Esophagus muscularis mucosa (tissue), 4 donors: ENCODE results near the gene ADAMTS13. TPM values are rescaled to one million over a fixed set of nuclear protein-coding genes. Genes with fewer than 3 reads are reported as not detected.

Experiments
- DNase-seq: peaks from one replicate; pipeline ENCODE4 v3.0.0-alpha.2; 2017; ENCODE audit errors: extremely low spot score
- H3K27ac ChIP-seq, 4 donors: fragments of 200-600 bp; sonication (generic); replicated peaks in 1 of 4; 1 replicate in 3 of 4; 2 replicates in 1 of 4; pipeline ENCODE4 v1.5.1; 2016 to 2019; ENCODE audit warnings: mild to moderate bottlenecking in 1 of 4
- H3K27me3 ChIP-seq, 4 donors: fragments of 200-600 bp; sonication (generic); one replicate each; pipeline versions ENCODE4 v1.5.1 to v1.6.0; 2016 to 2019
- H3K36me3 ChIP-seq, 4 donors: fragments of 200-600 bp; sonication (generic); one replicate each; pipeline ENCODE4 v1.5.1; 2016 to 2019
- H3K4me1 ChIP-seq, 4 donors: fragments of 200-600 bp; sonication (generic); one replicate each; pipeline ENCODE4 v1.5.1; 2016 to 2019
- H3K4me3 ChIP-seq, 4 donors: fragments of 200-600 bp; sonication (generic); 1 replicate in 2 of 4; 2 replicates in 2 of 4; pipeline ENCODE4 v1.5.1; 2016 to 2019; ENCODE audit warnings: mild to moderate bottlenecking in 4 of 4, moderate library complexity in 1 of 4
- H3K9me3 ChIP-seq, 4 donors: fragments of 200-600 bp; sonication (generic); 1 replicate in 3 of 4; 2 replicates in 1 of 4; pipeline ENCODE4 v1.5.1; 2016 to 2019
- CTCF ChIP-seq, 3 experiments: fragments of 200-600 bp in 2 of 3; fragments of 450-650 bp in 1 of 3; sonication (generic) in 2 of 3; IDR thresholded peaks; one replicate each; pipeline ENCODE4 v1.5.1; 2017 to 2019; ENCODE audit warnings: antibody characterized with exemption in 3 of 3, mild to moderate bottlenecking in 2 of 3, moderate library complexity in 1 of 3
- EP300 ChIP-seq: sonication (generic); formaldehyde crosslinking; IDR thresholded peaks from one replicate; pipeline ENCODE4 v1.6.1; 2017; ENCODE audit warnings: antibody characterized with exemption
- POLR2A ChIP-seq: fragments of 450-650 bp; IDR thresholded peaks from one replicate; pipeline ENCODE4 v1.6.1; 2017; ENCODE audit warnings: antibody characterized with exemption, moderate library complexity, mild to moderate bottlenecking, low read depth
- POLR2AphosphoS5 ChIP-seq, 2 donors: sonication (generic); formaldehyde crosslinking; IDR thresholded peaks; one replicate each; pipeline ENCODE4 v1.6.1; 2017; ENCODE audit warnings: antibody characterized with exemption in 2 of 2
- WGBS: methylation state at CpG from one replicate; pipeline ENCODE4 v1.1.5; 2018; 5-methylcytosine and 5-hydroxymethylcytosine counted together
- intact Hi-C: fragments of 100-400 bp; cut with DNase I; formaldehyde crosslinking; loops from one replicate; pipeline ENCODE4 v1.15.1; 2023
- total RNA-seq, 4 donors: library from RNA; depleted of rRNA; stranded (reverse); fragments of >200 nt; gene quantifications; one replicate each; pipeline versions ENCODE4 v1.1.0 to v1.2.1, GENCODE V29; 2016

The ADAMTS13 gene
- total RNA-seq, 4 donors from 2014 or later, result 1.3 to 1.7 (median 1.4) TPM

GRCh38 chr9:133493428-133493827 lies 71.3 kb downstream of the ADAMTS13 start:
- H3K27me3 ChIP-seq, result peaks cover 0 to 73% (median 0%) of the 10 kb centered on the region in 4 donors
- no peak for DNase-seq

GRCh38 chr9:133493845-133494540 lies 71.8 kb downstream of the ADAMTS13 start:
- TF ChIP-seq POLR2AphosphoS5 (IDR thresholded peaks at IDR 0.05) (no peak), EP300 (no peak), POLR2A (no peak), CTCF (IDR thresholded peaks at IDR 0.05) (no peak)
- peaks cover 11 to 18% (median 17%) of the 10 kb centered on the region in 4 donors for H3K4me1 ChIP-seq
- H3K27ac ChIP-seq, result no peak overlapping the region
- H3K4me3 ChIP-seq, result no peak overlapping the region
- 87% methylated on average over 23 of the region's 23 CpGs for WGBS
- intact Hi-C loops, result no loop called here
- no peak for DNase-seq
- no peaks in the 10 kb centered on the region for H3K36me3 ChIP-seq
- H3K9me3 ChIP-seq, result no peaks in the 10 kb centered on the region
- peaks cover 0 to 73% (median 0%) of the 10 kb centered on the region in 4 donors for H3K27me3 ChIP-seq

More at GRCh38 chr9:133493428-133493827, 71.3 kb downstream of the ADAMTS13 start:
- Histone ChIP-seq H3K27ac (no peak overlapping the region), H3K4me3 (no peak overlapping the region), H3K9me3 (no peaks in the 10 kb centered on the region), H3K4me1 (peaks cover 11 to 18% (median 15%) of the 10 kb centered on the region in 4 donors), H3K36me3 (no peaks in the 10 kb centered on the region)
- intact Hi-C loops, result no loop called here
- TF ChIP-seq POLR2AphosphoS5 (IDR thresholded peaks at IDR 0.05) (no peak), EP300 (no peak), CTCF (IDR thresholded peaks at IDR 0.05) (no peak), POLR2A (no peak)
- 76% methylated on average over 11 of the region's 11 CpGs for WGBS

- DNase-seq, result no peak
These were observed 72.6 kb downstream of the ADAMTS13 start for GRCh38 chr9:133494636-133495326.

More at GRCh38 chr9:133494636-133495326, 72.6 kb downstream of the ADAMTS13 start:
- Histone ChIP-seq H3K9me3 (no peaks in the 10 kb centered on the region), H3K27me3 (peaks cover 0 to 75% (median 0%) of the 10 kb centered on the region in 4 donors), H3K36me3 (no peaks in the 10 kb centered on the region), H3K4me3 (no peak overlapping the region), H3K27ac (no peak overlapping the region), H3K4me1 (peaks cover 11 to 22% (median 19%) of the 10 kb centered on the region in 4 donors)
- TF ChIP-seq POLR2A, result no peak
- no peak for TF ChIP-seq CTCF (IDR thresholded peaks at IDR 0.05)
- no peak for TF ChIP-seq POLR2AphosphoS5 (IDR thresholded peaks at IDR 0.05)
- no peak for TF ChIP-seq EP300
- 53% methylated on average over 6 of the region's 24 CpGs for WGBS
- intact Hi-C loops, result no loop called here
